NOMO-1 treated with dmso at 0.1 percent for 144 hours (cell line): ENCODE data around the gene AGRP.
A peak's percentile ranks its signal among the peaks of the same experiment; 100 is the strongest.
"Not testable (repeated sequence)": the region's sequence is repeated elsewhere in the genome, so short reads cannot be mapped to it uniquely, and the experiment has no call there.

ENCODE experiments used
- DNase-seq: peaks from one replicate; lab custom pipeline; 2025; ENCODE audit not compliant: unreplicated experiment; lab: John Stamatoyannopoulos, UW

The AGRP gene

DNA sequence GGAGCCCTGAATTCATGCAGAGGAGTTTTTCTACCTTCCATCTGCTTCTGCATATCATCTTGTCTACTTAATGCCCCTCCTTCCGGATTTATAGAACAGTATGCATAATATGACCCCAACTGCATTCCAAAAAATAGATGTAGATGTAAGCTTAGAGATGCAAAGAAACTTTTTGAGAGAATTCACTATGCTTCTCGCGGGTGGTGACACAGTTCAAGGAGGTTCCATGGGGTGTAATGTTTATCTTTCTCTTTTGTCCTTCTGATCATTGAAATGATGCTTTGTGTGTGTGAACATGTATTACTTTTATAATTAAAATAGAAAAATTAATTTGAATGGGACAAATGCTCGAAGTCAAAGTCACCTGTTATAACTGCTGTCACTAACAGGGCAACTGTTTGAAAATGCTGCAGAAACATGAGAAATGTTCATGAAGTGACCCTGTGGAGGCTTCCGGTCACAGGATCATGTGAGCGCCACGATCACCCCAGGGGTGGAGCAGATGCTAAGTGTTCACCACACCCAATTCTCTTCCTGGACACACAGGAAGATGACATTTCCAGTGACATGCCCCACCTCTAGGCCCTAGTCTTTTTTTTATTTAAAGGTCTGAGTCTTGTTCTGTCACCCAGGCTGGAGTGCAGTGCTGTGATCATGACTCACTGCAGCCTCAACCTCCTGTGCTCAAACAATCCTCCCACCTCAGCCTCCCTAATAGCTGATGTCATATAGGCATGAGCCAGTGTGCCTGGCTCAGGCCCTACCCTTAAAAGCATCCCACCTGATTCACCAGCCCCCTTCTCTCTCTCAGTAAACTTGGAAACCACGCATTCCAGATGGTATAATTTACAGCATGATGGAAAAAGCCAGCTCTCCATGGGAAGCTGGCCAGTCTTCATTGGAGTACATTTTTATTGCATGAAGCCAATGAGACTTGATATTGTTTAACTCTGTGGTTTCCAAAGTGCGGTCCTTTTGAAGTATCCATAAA is 21.0 kb upstream of the AGRP start:
- peak; percentile 52 for DNase-seq

DNA sequence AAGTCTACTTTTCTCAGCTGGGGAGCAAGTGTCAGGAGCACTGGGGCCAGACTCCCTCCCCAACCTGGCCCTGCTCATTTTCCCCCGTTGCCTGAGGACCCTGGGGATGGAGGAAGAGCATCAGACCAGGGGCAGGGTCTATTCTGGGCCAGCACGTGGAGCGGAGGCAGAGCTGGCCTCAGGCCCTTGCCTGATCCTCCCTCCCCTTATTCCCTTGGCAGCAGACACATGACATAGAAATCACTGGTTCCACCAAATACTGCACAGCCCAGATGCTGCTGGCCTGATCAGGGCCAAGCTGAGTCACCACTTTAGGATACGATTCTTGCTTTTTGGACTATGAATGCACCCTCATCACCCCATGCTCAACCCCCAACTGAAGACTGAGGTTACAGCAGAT is 15.8 kb upstream of the AGRP start:
- DNase-seq: no peak

DNA sequence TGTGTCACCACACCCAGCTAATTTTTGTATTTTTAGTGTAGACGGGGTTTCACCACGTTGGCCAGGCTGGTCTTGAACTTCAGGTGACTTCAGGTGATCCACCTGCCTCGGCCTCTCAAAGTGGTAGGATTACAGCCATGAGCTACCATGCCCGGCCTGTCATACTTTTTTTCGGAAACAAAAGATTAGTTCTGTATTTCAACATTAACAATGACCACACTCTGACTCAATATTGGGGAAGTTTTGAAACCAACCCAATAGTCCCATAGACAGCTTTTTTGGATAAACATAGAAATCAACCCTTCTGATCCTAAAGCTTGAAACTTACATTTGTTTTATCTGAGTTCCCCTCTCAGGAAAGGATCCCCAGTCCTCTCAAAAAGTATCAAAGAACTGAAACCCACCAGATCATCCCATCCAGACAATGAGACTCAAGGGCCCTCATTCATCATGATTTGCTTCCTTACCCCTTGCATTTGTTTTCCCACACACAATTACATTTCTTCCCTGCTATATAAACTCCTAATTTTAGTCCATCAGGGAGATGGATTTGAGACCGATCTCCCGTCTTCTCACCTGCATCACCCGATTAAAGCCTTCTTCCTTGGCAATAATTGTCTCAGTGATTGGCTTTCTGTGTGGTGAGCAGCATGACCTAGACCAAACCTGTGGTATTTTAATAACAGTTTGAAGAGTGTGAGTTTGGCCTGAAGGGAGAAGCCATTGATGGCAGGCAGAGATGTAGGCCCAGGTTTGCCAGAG is 7.2 kb upstream of the AGRP start:
- DNase-seq: peak; percentile 33

DNA sequence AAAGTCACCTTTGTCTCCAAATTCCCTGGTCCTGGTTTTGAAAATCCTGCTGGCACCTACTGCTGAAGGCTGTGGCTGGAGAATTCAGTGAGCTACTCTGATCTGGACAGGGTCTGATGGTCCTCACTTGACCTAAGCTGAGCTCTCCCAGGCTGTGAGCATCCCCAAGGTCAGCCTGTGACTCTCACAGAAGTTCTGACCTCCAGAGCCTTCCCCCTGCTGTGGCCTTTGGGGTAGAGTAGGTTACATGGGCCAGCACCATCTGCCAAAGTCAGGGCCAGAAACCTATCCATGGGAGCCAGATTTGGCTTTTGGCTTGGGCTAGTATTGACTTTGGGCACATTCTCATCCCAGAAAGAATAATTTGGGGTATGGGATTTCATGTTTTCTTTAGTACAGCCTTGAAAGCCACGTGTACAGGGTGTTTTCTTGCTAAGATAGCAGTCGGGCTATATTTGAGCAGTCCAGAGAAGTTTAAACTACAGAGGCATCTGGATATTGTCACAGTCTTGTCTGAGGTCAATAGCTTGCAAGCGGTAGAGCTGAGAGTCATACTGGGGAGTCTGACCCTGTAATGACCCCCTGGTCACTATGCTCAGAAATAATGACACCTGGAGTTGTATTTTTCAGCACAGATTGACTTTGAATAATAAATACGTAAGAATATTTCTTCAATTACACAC is 6.2 kb upstream of the AGRP start:
- no peak for DNase-seq

DNA sequence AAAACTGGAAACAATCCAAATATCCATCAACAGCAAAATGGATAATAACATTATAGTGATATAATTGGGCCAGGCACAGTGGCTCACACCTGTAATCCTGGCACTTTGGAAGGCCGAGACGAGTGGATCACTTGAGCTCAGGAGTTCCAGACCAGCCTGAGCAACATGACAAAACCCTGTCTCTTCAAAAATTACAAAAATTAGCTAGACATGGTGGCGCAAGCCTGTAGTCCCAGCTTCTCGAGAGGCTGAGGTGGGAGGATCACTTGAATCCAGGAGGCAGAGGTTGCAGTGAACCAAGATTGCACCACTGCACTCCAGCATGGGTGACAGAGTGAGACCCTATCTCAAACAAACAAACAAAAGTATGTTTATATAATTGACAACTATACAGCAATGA is 4.2 kb upstream of the AGRP start:
- DNase-seq: not testable (repeated sequence)

DNA sequence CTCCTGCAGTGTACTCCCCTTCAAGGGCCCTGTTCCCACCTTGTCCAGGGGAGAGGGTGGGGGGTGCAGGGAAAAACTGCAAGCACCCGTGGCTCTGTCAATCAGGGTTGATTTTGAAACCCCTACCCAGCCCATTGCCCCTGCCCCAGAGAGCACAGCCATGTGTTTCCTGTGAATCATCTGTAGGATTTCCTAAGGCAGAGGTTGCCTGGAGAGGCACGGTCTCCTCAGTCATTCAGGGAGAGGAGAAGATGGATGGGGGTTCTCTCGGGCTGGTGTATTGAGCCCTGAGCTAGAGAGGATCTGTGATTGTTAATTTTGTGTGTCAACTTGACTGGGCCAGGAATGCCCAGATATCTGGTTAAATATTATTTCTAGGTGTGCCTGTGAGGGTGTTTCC is 3.5 kb upstream of the AGRP start:
- DNase-seq: peak; percentile 13

DNA sequence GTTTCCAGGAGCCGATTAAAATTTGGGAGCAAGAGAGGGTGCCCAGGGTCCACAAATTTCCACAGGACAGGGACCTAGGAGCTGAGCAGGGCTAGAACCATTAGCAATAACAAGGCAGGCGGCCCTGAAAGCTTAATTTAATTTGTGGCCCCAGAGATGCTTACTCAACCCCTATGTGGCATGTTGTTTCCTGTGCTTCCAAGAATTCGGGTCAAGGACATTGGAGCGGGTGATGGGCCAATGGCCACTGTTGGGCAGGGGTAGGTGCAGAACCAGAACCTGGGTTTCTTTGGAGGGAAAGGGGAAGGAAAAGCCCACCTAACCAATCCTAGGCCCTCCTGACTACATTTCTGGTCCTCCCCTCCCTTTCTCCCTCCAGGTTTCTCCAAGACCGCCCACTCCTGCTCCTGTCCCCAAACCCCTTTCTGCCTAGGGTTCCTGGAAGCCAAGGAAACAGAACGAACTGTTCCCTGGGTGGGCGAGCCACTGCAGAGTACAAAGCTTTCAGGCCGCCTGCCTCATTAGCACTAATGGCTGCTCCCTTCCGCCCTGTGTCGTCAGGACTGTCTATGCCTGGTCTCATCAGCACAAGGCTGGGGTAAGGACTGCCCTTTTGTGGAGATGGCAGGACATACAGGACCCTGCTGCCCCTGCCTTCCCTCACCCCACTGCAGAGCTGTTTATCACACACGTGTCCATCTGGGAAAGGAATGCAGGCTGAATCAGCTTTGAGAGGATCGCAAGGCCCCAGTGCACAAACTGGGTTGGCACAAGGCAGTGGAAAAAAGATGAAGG is 581 bp upstream of the AGRP start:
- DNase-seq: no peak

DNA sequence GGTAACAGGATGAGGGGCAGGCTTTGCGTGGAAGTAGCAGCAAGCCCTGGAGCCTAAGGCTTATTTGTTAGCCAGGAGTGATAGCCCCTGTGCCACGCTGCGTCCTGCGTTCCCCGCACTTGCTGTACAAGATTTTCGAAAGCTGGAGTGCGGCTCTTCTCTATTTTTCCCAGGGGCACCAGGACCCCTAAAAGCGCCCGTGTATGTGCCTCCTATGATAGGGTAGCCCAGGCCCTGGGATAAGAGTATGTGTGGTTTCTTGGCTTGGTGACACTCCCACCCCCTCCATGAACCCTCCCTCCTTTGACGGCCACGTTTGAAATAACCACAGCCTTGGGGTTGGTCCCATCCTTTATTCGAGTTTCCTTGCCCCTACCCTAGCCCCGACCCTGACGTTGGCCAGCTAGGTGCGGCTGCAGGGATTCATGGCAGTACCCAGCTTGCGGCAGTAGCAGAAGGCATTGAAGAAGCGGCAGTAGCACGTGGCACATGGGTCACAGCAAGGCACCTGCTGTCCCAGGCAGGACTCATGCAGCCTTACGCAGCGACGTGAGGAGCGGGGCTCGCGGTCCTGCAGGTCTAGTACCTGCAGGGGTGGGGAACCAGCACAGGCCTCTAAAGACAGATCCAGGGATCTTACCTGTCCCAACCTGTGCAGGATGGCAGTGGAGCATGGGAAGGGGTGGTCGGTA is 968 bp downstream of the AGRP start:
- DNase-seq: no peak

DNA sequence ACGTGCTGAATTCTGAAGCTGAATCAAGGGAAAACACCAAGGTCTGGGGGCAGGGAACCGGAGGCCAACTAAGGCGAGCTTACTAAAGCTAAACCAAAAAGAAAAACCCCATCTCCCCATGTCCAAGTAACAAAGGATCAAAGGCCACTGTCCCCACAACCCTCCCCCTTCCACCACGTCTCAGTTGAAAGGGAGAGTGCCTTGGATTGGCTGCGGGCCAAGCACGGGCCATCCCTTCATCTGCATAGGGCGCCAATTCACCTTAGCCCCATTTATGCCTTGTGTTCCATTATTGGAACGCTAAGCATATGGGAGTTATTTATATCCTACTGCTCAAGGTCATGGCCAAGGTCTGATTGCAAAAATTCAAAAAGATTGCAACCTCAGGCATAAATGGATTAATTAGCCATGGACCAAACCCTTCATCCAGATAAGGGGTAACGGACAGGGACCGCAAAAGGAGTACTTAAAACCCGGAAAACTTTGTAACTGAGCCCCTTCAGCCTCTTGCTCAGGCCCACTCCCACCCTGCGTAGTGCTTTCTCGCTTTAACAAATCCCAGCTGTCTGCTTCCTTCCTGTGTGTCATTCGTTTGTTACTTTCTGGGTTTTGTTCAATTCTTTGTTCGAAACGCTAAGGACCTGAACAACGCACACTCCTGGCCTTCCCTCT is 1.6 kb downstream of the AGRP start:
- DNase-seq: no peak

DNA sequence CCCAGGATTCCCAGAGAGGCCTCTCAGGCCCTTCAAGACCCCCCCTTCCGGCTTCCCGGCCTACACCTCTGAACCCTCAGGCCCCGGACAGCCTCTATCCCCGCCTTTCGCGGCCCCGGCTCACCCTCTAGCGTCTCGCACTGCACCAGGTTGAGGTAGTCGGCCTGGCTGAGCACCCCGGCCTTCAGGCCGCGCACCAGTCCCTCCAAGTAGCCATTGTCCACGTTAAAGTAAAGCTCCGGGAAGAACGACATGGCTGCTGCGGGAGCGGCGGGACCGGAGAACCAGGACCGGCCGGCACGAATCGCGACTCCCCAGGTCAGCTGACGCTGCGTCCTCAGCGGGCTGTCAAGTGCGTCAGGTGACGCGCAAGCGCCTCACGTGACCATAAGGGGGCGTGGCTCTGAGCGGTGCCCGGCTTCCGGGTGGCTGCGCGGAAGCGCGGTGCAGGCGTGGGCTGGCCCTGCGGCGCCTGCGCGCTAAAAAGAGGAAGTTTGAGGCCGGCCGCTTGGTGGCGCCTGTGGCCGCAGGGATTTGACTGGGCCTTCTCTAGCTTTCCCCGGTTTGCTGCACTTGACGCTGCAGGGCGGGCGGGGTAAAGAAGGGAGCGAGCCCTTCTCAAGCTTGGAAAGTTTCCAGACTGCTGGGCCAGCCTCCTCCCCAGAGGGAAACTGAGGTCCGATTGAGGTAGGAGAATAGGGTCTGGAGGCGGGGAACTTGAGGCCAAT is 2.4 kb downstream of the AGRP start, which contains the start of gene ATP6V0D1:
TSS of gene ATP6V0D1 (minus strand) at position 325 of the 728 bp plus-strand sequence. CDS start at position 254, 71 bp downstream.
- peak; percentile 97 for DNase-seq

DNA sequence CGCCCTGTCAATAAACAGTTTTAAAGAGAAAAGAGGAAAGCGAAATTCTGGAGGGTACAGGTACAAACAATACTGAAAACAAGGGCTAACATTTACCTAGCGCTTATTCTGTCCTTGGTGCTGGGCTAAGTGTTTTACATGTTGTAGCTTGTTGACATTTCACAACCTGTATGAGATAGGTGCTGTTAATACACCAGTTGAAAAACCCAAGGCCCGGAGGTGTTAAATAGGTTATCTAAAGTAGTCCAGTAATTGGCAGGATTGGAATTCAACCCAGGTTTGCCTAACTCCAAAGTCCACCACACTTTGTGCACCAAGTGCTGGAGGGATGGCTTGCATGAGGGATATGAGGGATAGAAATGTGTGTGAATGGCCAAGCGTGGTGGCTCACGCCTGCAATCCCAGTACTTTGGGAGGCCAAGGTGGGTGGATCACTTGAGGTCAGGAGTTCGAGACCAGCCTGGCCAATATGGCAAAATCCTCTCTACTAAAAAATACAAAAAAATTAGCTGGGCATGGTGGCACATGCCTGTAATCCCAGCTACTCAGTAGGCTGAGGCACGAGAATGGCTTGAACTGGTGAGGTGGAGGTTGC is 5.3 kb downstream of the AGRP start:
- no peak for DNase-seq

DNA sequence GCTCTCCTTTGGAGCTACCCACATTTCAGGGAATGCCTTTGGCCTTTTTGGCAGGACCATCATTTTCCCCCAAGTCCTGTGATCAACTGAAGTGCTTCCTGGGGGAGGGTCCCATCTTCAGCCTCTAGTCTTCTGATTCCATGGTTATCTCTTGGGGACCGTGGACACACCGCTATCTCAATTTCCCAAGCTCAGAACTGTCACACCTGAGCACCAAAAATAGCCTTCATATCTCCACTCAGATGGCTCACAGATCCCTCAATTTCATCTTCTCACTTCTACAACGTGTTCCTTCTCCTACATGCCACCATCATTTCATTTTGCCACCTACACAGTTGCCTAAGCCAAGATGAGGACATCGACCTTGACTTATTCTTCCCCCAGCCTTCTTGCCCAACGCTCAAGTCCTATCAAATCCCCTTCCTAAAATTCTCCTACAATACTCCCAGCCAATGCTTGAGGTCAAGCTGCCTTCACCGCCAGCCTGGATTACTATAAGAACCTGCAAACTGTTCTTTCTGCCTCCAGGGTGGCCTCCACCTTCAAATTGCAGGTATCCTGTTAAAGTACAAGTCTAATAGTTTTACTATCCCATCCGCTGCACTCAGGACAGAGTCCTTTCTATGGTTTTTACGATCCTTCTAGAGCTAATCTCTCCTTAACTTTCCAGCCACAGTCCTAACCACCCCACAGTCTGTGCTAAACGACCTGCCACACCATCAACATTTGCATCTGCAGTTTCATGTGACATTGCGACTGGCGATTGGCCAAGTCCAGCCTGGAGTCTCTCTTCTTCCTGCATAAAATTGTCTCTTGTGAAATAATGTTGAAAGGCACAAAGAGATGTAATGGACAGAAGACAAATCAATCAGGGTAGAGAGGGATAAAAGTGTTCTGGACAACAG is 8.5 kb downstream of the AGRP start:
- DNase-seq: no peak

DNA sequence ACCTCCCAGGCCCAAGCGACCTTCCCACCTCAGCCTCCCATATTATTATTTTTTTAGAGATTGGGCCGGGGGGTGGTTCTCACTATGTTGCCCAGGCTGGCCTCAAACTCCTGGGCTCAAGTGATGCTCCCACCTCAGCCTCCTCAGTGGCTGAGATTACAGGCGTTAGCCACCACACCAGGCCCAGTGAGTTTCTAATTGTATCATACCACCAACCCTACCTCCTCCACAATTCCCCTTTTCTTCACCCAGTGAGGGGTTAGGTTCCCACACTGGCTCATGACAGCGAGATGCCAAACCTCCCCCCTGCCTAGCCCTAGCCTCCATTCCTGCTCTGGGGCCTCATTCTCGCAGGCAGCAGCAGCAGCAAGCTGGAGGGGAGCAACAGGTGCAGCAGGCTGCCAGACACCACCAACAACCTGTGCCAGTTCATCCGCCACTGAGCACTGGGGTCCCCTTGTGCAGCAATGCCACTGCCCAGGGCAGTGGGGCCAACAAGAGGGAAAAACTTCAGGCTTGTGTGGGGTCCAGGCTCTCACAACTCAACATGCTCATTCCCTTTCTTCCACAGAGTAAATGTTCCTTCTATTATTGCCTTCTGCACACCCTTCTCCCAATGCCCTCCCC is 11.5 kb downstream of the AGRP start:
- no peak for DNase-seq

DNA sequence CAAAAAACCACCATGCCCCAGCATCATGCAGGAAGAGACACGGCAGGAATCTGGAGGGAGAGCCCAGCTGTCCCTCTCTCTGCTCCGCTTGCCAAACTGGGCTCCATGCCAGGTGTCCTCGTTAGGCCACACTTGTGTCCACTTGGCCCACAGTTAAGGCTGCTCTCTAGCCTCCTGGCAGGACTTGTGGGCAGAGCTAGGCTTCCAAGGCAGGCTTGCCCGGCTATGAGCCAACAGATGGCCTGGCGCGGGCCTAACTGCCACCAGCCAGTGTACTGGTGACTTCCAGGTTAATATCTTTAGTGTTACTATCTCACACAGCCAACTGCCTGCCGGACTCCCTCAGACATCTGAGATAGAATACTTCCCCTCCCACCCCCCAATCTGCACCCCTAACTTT is 13.0 kb downstream of the AGRP start:
- DNase-seq: no peak

DNA sequence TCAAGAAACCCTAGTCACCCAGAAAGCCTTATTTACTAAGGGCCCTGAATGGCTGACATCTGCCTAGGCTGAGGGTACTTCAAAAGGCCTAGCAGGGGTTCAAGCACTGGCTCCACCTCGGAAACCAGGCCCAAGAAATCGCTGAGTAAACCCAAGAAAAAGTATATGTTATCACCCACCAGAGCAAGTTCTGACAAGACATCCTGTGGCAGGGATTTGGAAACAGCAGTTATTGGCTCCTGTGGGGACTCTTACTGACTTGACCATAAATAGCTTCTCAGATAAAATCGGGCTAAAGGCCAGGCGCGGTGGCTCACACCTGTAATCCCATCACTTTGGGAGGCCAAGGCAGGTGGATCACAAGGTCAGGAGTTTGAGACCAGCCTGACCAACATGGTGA is 14.6 kb downstream of the AGRP start:
- DNase-seq: no peak

DNA sequence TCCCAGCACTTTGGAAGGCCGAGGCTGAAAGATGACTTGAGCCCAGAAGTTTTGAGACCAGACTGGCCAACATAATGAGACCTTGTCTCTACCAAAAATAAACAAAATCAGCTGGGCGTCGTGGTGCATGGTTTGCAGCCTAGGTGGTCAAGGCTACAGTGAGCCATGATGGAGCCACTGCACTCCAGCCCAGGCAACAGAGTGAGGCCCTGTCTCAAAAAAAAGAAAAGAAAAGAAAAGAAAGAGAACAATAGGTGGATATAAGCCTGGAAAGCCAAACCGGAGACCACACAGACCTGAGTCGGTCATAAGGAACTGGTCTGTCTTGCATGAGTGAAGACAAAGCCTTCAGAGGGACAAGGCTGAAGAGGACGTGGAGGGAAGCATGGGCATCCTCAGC is 16.8 kb downstream of the AGRP start:
- no peak for DNase-seq

DNA sequence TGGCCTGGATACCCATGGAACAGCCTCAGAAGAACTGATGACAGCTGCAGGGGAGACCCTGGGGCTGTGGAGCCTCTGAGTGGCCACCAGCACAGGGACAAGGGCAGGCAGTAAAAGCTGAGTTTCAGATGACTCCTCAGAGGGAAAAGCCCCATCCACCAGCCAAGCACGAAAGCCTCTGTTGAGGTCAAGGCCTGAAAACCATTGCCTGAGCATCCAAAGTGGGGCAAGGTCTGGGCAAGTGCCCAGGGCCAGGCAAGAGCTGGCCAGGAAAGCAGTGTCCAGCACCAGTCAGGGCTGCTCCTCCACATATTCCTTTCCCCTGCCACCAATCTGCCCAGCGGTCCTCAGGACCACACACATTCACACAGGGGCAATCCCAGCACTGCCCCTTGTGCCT is 18.8 kb downstream of the AGRP start:
- DNase-seq: no peak
